HG03039 (cell line): ENCODE data around the gene MZF1.
"Not testable (repeated sequence)": the region's sequence is repeated elsewhere in the genome, so short reads cannot be mapped to it uniquely, and the experiment has no call there.

Experiments
- ATAC-seq: cut with Tn5 transposase; IDR thresholded peaks from one replicate; pipeline ENCODE4 v1.9.1; 2021; ENCODE audit warnings: mild to moderate bottlenecking, moderate library complexity; ENCODE audit not compliant: unreplicated experiment

The MZF1 gene

GRCh38 chr19:58572818-58573657 is at the start of gene MZF1:
Gene MZF1, minus strand, starts transcription at chr19:58573335. Its CDS starts 1,946 bp downstream, at chr19:58571389.
- peak; percentile 50 for ATAC-seq

- ATAC-seq: not testable (repeated sequence)
Observed at GRCh38 chr19:58607213-58607612, 34.1 kb upstream of the MZF1 start.

GRCh38 chr19:58606251-58606896 is 33.2 kb upstream of the MZF1 start:
- not testable (repeated sequence) for ATAC-seq

GRCh38 chr19:58586133-58586765 is 13.1 kb upstream of the MZF1 start:
- ATAC-seq: no peak

- ATAC-seq: no peak
Observed at GRCh38 chr19:58585442-58586132, 12.5 kb upstream of the MZF1 start.

- no peak for ATAC-seq
Observed at GRCh38 chr19:58584498-58585441, 11.6 kb upstream of the MZF1 start.

GRCh38 chr19:58582985-58583384 is 9.8 kb upstream of the MZF1 start:
- no peak for ATAC-seq

GRCh38 chr19:58581227-58582141 is 8.3 kb upstream of the MZF1 start:
- no peak for ATAC-seq

- ATAC-seq: no peak
Observed at GRCh38 chr19:58579473-58580142, 6.5 kb upstream of the MZF1 start.

- ATAC-seq: no peak
Observed at GRCh38 chr19:58578012-58578925, 5.1 kb upstream of the MZF1 start.

- ATAC-seq: not testable (repeated sequence)
Observed at GRCh38 chr19:58577581-58577980, 4.4 kb upstream of the MZF1 start.

GRCh38 chr19:58575183-58576041 is 2.3 kb upstream of the MZF1 start:
- peak; percentile 28 for ATAC-seq

- no peak for ATAC-seq
Observed at GRCh38 chr19:58573658-58574164, 576 bp upstream of the MZF1 start.

GRCh38 chr19:58572026-58572817 is 913 bp downstream of the MZF1 start:
- no peak for ATAC-seq

- ATAC-seq: no peak
Observed at GRCh38 chr19:58571575-58571947, 1.6 kb downstream of the MZF1 start.
